RWPE2 (cell line): ENCODE data around the gene DEPDC5.

ENCODE experiments used
- ATAC-seq: fragments of 200-7000 bp; cut with Tn5 transposase; 3 replicates; pipeline ENCODE4 v1.9.1; 2021; ENCODE audit warnings: low read depth
- DNase-seq: peaks from one replicate; pipeline ENCODE4 v3.0.0-alpha.2; 2020; ENCODE audit warnings: low spot score
- H3K27ac ChIP-seq: fragments of 450-650 bp; 2 replicates; pipeline ENCODE4 v1.5.1; 2017; ENCODE audit warnings: mild to moderate bottlenecking; ENCODE audit not compliant: poor library complexity, severe bottlenecking
- H3K27me3 ChIP-seq: fragments of 250-450 bp; sonication (Bioruptor Pico); 2 replicates; pipeline ENCODE4 v1.5.1; 2021; ENCODE audit warnings: mild to moderate bottlenecking, moderate library complexity; ENCODE audit not compliant: insufficient read depth, poor library complexity, severe bottlenecking
- H3K36me3 ChIP-seq: fragments of 250-450 bp; sonication (Bioruptor Pico); 2 replicates; pipeline ENCODE4 v1.5.1; 2020; ENCODE audit warnings: low read depth, mild to moderate bottlenecking, moderate library complexity
- H3K4me1 ChIP-seq: fragments of 250-450 bp; sonication (Bioruptor Pico); 2 replicates; pipeline ENCODE4 v1.5.1; 2021; ENCODE audit warnings: mild to moderate bottlenecking, moderate library complexity; ENCODE audit not compliant: insufficient read depth, poor library complexity, severe bottlenecking
- H3K4me3 ChIP-seq: fragments of 250-450 bp; sonication (Bioruptor Pico); 2 replicates; pipeline ENCODE4 v1.5.1; 2021; ENCODE audit warnings: mild to moderate bottlenecking, moderate library complexity; ENCODE audit not compliant: severe bottlenecking
- H3K9me3 ChIP-seq: fragments of 250-450 bp; sonication (Bioruptor Pico); 2 replicates; pipeline ENCODE4 v1.5.1; 2021; ENCODE audit warnings: mild to moderate bottlenecking, moderate library complexity; ENCODE audit not compliant: severe bottlenecking
- CTCF ChIP-seq: fragments of 450-650 bp; IDR thresholded peaks from one replicate; pipeline ENCODE4 v1.5.1; 2017; ENCODE audit warnings: mild to moderate bottlenecking, moderate library complexity; ENCODE audit not compliant: poor library complexity, severe bottlenecking

DEPDC5 gene

GRCh38 chr22:31945971-31946680 lies 192.3 kb downstream of the DEPDC5 start:
- Histone ChIP-seq H3K4me1 (peaks cover 6% of the 10 kb centered on the region), H3K9me3 (no peaks in the 10 kb centered on the region), H3K36me3 (peaks cover 50% of the 10 kb centered on the region), H3K27me3 (no peaks in the 10 kb centered on the region), H3K27ac (peak overlapping the region; percentile 93), H3K4me3 (peak overlapping the region; percentile 99)
- ATAC-seq (no peak), DNase-seq (no peak)
- TF ChIP-seq CTCF = no peak

- ATAC-seq (no peak), DNase-seq (no peak)
- peak overlapping the region; percentile 93 for H3K27ac ChIP-seq
- peaks cover 16% of the 10 kb centered on the region for H3K4me1 ChIP-seq
- H3K27me3 ChIP-seq = no peaks in the 10 kb centered on the region
- no peaks in the 10 kb centered on the region for H3K9me3 ChIP-seq
- TF ChIP-seq CTCF = peak; percentile 75
- peaks cover 56% of the 10 kb centered on the region for H3K36me3 ChIP-seq
- H3K4me3 ChIP-seq = no peak overlapping the region
These were observed 193.5 kb downstream of the DEPDC5 start for GRCh38 chr22:31947296-31947695.

GRCh38 chr22:31948002-31948401 lies 194.2 kb downstream of the DEPDC5 start:
- Histone ChIP-seq H3K4me1 (peaks cover 22% of the 10 kb centered on the region), H3K27ac (no peak overlapping the region), H3K9me3 (no peaks in the 10 kb centered on the region), H3K27me3 (no peaks in the 10 kb centered on the region), H3K36me3 (peaks cover 61% of the 10 kb centered on the region), H3K4me3 (no peak overlapping the region)
- no peak for TF ChIP-seq CTCF
- DNase-seq = no peak
- ATAC-seq = no peak

GRCh38 chr22:31950226-31950625 lies 196.4 kb downstream of the DEPDC5 start:
- H3K27ac ChIP-seq = peak overlapping the region; percentile 64
- TF ChIP-seq CTCF = no peak
- H3K4me1 ChIP-seq = peaks cover 23% of the 10 kb centered on the region
- H3K4me3 ChIP-seq = no peak overlapping the region
- H3K9me3 ChIP-seq = no peaks in the 10 kb centered on the region
- peaks cover 80% of the 10 kb centered on the region for H3K36me3 ChIP-seq
- ATAC-seq (no peak), DNase-seq (no peak)
- H3K27me3 ChIP-seq = no peaks in the 10 kb centered on the region
